Urinary bladder (tissue), 4 donors: ENCODE measurements around the gene GPR12. TPM values are rescaled to one million over a fixed set of nuclear protein-coding genes. Genes with fewer than 3 reads are reported as not detected.
A peak's percentile ranks its signal among the peaks of the same experiment; 100 is the strongest.
"Not testable (repeated sequence)": the region's sequence is repeated elsewhere in the genome, so short reads cannot be mapped to it uniquely, and the experiment has no call there.

Experiments
- DNase-seq: peaks from one replicate; pipeline ENCODE4 v3.0.0-alpha.2; 2015; ENCODE audit errors: extremely low spot score
- H3K27ac ChIP-seq: one replicate; pipeline ENCODE4 v1.5.1; 2013; ENCODE audit warnings: low read depth, mild to moderate bottlenecking, moderate library complexity
- H3K36me3 ChIP-seq: one replicate; pipeline ENCODE4 v1.6.1; 2013; ENCODE audit warnings: mild to moderate bottlenecking, moderate library complexity; ENCODE audit not compliant: insufficient read depth
- H3K4me1 ChIP-seq: one replicate; pipeline ENCODE4 v1.6.1; 2013; ENCODE audit warnings: mild to moderate bottlenecking, moderate library complexity; ENCODE audit not compliant: insufficient read depth
- H3K4me3 ChIP-seq: one replicate; pipeline ENCODE4 v1.5.1; 2013; ENCODE audit warnings: low read depth, low read length
- WGBS: extraction: QIAGEN DNeasy Blood & Tissue Kit; methylation state at CpG from one replicate; pipeline ENCODE4 v1.1.7; 2013; 5-methylcytosine and 5-hydroxymethylcytosine counted together
- polyA plus RNA-seq: library from polyadenylated mRNA; stranded (reverse); fragments of 200-250 nt; gene quantifications from one replicate; pipeline ENCODE4 v1.2.3, GENCODE V29; 2013
- total RNA-seq: library from RNA; depleted of rRNA; stranded (reverse); fragments of >200 nt; gene quantifications from one replicate; pipeline ENCODE4 v1.2.3, GENCODE V29; 2014
- donor health status: healthy with polysubstance abuse.
- donor health status: healthy.

Gene GPR12
- total and polyA plus RNA-seq, 2 donors, result not detected

DNA sequence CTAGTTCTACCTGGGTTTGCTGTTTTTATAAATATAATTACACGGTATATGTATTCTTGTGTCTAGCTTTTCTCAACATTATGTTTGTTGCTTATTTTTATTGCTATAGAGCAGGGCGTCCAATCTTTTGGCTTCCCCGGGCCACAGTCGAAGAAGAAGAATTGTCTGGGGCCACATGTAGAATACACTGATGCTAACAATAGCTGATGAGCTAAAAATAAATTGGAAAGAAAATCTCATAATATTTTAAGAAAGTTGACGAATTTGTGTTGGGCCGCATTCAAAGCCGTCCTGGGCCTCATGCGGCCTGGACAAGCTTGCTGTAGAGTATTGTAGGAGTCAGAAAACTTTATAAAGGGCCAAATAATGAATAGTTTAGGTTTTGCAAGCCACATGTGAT lies 33.9 kb downstream of the GPR12 start:
- WGBS, result 90% methylated on average over 8 of the region's 8 CpGs
- no peaks in the 10 kb centered on the region for H3K36me3 ChIP-seq
- no peaks in the 10 kb centered on the region for H3K4me1 ChIP-seq
- no peak for DNase-seq
- H3K27ac ChIP-seq, result no peak overlapping the region
- no peak overlapping the region for H3K4me3 ChIP-seq

DNA sequence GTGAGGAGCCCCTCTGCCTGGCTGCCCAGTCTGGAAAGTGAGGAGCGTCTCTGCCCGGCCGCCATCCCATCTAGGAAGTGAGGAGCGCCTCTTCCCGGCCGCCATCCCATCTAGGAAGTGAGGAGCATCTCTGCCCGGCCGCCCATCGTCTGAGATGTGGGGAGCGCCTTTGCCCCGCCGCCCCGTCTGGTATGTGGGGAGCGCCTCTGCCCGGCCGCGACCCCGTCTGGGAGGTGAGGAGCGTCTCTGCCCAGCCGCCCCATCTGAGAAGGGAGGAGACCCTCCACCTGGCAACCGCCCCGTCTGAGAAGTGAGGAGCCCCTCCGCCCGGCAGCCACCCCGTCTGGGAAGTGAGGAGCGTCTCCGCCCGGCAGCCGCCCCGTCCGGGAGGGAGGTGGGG lies 37.0 kb downstream of the GPR12 start:
- not testable (repeated sequence) for H3K36me3 ChIP-seq, DNase-seq, H3K27ac ChIP-seq, H3K4me3 ChIP-seq, H3K4me1 ChIP-seq
- WGBS, result 96% methylated on average over 14 of the region's 31 CpGs

DNA sequence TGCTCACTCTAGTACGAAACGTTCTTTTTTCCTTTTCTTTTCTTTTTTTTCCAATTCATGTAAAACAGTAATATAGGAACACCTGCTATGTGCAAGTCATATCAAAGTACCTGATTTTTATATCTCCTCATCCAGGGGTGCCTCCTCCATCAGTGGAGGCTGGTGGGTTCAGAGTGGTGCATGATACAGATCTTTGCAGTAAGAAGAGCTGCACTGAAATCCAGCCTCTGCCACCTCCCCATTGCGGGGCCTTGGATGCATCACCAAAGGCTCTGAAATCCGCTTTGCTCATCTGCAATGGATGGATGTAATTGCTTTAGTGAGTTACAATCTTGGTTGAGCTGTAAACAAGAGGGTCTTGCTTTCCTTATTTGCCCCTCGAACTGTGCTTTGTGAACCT lies 38.3 kb downstream of the GPR12 start:
- Histone ChIP-seq H3K36me3 (no peaks in the 10 kb centered on the region), H3K4me3 (no peak overlapping the region), H3K27ac (no peak overlapping the region), H3K4me1 (no peaks in the 10 kb centered on the region)
- WGBS, result 76% methylated on average over 5 of the region's 5 CpGs
- no peak for DNase-seq

DNA sequence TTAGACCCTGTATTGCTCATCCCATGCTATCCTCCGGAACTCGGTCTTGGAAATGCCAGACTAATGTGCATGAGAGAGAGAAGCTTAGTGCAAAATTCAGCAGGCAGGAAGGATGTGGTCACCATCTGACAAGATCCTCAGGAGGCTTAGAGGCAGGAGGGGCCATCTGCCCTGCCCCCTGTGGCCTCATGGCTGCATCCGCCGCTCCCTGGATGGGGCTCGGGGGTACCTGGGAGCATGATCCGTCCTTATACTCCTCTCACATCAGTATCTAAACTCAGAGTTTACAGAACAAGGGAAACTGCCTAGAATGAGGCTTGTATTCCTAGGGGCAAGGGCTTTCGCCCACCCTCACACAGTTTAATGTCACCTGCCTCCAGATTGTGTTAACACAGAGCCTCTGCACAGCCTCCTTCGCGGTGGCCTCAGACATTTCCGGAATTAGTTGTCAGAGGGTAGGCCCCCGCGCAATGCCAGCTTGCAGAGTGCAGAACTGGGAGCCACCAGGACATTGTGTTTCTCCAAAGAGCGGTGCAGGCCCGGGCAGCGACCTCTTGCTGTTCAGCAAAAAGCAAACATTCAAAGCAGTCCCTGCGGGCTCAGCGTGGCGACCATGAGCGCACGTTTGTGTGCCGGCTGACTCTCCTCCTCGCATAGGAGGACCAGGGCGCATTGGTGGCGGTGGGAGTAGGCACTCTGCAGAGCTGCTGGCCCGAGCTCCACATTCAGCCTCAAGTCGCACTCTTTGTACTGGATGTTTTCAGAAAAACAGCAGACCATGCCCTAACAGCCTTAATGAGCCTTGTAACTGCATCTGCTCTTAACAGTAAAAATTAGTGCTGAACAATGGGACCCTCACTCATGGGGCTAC lies 39.1 kb downstream of the GPR12 start:
- Histone ChIP-seq H3K4me3 (no peak overlapping the region), H3K4me1 (no peaks in the 10 kb centered on the region), H3K36me3 (no peaks in the 10 kb centered on the region), H3K27ac (no peak overlapping the region)
- WGBS, result 70% methylated on average over 26 of the region's 26 CpGs
- no peak for DNase-seq

DNA sequence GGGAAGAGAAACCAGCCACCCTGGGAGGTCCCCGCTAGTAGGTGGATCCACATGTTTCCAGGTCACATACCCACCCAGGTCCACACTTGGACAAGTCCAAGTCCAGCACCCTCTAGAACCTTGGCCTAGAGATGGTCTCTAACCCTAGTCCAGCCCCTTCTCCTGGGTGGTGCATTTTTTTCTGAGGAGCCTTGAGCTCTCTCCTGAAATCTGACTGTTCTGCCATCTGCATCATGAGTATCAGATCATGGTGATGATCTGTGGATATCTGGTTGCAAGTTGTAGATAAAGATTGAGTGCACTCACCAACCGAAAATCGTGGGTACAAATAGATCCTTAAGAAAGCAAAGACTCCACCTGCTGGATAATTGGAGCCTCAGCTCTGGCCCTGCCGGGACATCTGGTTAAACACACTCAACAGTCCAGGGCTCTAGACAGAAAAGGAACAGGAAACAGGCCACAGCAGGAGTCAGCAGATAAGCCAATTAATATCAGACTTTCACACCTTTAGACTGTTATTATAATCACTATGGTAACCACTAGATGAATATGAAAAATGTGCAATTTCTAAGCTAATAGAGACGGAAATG lies 41.1 kb downstream of the GPR12 start:
- no peak overlapping the region for H3K4me3 ChIP-seq
- no peaks in the 10 kb centered on the region for H3K36me3 ChIP-seq
- no peak for DNase-seq
- no peak overlapping the region for H3K27ac ChIP-seq
- no peaks in the 10 kb centered on the region for H3K4me1 ChIP-seq
- 28% methylated on average over 5 of the region's 5 CpGs for WGBS

DNA sequence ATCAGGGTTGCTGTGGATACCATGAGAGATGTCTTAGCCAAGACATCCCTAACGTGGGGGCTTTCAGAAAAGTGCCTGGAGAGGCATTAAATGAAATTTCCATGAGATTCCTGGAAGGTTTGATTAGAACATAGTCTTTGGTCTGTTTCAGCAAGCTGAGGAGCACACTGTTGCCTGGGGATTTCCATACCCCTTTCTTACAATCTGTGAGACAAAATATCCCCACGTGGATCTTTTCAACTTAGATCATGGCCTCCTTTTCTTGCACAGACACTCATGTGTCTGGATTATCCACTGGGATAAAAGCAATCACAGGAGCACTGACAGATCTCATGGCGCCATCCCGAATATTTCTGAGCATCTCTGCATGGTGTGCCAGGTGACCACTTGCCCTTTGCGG lies 41.7 kb downstream of the GPR12 start:
- H3K4me3 ChIP-seq, result no peak overlapping the region
- 77% methylated on average over 5 of the region's 5 CpGs for WGBS
- DNase-seq, result no peak
- no peak overlapping the region for H3K27ac ChIP-seq
- no peaks in the 10 kb centered on the region for H3K36me3 ChIP-seq
- no peaks in the 10 kb centered on the region for H3K4me1 ChIP-seq

DNA sequence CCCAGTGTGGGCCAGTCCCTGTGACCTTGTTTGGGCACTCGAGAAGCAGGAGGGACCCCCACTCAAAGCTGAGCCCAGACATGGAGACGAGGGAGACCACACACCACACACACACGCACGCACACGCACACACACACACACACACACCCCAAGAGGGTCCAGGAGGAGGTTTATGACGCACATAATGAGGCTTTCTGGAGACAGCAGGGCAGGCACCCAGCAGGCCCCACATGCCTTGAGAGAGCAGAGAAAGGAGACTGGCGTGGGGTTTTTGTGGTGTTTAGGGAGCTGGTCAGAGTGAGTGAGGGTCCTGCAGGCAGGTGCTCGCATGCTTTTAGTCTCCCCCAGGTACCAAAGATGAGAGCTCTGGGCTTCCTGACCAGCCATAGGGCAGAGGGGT lies 42.4 kb downstream of the GPR12 start:
- Histone ChIP-seq H3K4me3 (no peak overlapping the region), H3K4me1 (no peaks in the 10 kb centered on the region), H3K27ac (no peak overlapping the region), H3K36me3 (no peaks in the 10 kb centered on the region)
- DNase-seq, result no peak
- 65% methylated on average over 8 of the region's 8 CpGs for WGBS

DNA sequence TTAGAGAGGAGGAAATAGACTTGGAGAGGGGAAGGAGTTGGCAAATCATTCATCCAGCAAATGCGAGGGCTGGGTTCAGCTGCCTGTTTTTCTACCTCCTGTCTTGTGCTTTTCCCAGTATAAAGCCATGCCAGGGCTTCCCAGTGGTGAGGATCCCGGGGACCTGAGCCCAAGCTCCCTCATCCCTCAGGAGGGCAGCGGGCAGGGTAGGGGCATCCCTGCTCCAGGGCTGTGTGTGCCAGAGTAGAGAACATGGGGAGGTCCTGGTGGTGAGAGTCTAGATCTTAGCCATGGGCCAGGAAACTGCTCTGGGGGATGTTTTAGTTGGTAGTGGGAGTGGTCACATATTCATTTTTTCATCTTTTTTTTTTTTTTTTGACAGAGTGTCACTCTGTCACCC lies 43.6 kb downstream of the GPR12 start:
- DNase-seq, result no peak
- no peak overlapping the region for H3K4me3 ChIP-seq
- H3K36me3 ChIP-seq, result no peaks in the 10 kb centered on the region
- H3K27ac ChIP-seq, result no peak overlapping the region
- 92% methylated on average over 3 of the region's 3 CpGs for WGBS
- H3K4me1 ChIP-seq, result no peaks in the 10 kb centered on the region

DNA sequence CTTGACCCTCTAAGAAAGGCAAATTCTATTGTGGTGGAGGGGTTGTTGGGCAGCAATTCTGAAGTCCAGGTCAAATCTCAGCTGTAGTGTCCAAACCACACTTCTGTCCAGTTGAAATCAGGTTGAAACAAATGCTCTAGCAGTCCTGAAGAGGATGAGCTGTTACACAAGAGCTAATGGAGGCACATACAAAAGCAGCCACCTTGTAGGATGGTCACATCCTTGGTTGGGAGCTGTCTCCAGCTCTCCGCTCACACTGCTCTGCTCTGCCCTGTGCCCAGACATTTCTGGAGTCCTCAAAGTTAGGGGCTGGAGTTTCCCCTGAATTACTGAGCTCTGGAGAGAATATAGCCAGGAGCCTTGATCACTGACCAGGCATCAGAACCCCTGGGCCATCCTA lies 47.2 kb downstream of the GPR12 start:
- 98% methylated on average over 1 of the region's 1 CpG for WGBS
- no peak overlapping the region for H3K27ac ChIP-seq
- H3K36me3 ChIP-seq, result no peaks in the 10 kb centered on the region
- H3K4me1 ChIP-seq, result no peaks in the 10 kb centered on the region
- H3K4me3 ChIP-seq, result no peak overlapping the region
- DNase-seq, result no peak

DNA sequence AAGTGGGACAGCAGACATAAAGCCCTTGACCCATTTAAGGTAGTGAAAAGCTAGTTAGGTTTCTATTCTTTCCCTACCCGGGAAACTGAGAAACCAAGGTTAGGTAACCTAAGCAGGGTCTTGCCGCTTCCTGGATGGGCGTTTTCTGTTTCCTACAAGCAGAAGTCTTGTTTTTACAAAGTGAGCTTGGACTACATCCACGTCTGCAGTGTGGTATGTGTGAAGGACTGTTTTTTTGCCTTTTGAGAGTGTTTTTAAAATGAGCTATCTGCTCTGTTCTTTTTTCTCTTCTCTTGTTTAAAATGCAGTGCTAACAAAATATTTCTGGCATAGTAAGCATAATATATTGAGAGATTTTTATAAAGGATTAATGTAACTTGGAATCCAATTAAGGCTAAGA lies 49.4 kb downstream of the GPR12 start:
- Histone ChIP-seq H3K27ac (no peak overlapping the region), H3K4me3 (no peak overlapping the region), H3K36me3 (no peaks in the 10 kb centered on the region), H3K4me1 (no peaks in the 10 kb centered on the region)
- WGBS, result 37% methylated on average over 4 of the region's 4 CpGs
- DNase-seq, result no peak

DNA sequence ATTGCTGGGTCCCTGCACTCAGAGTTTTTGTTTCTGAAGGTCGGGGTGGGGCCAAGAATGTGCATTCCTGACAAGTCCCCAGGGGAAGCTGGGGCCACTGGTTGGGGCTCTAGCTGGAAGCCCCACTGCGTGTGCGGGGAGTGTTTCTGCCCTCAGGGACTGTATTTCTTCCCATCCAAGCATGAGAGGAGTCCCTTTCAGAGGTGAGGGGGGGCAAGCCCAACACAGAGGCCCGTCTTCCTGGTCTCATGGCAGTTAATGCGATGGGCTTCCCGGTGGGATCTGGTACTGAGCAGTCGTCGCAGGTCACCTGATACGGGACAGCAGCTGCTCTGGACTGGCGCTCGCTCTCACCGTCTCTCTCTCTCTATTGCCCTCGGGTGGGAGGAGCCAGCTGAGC lies 50.4 kb downstream of the GPR12 start:
- Histone ChIP-seq H3K27ac (no peak overlapping the region), H3K4me3 (no peak overlapping the region), H3K36me3 (no peaks in the 10 kb centered on the region), H3K4me1 (no peaks in the 10 kb centered on the region)
- DNase-seq, result no peak
- WGBS, result 49% methylated on average over 13 of the region's 13 CpGs

DNA sequence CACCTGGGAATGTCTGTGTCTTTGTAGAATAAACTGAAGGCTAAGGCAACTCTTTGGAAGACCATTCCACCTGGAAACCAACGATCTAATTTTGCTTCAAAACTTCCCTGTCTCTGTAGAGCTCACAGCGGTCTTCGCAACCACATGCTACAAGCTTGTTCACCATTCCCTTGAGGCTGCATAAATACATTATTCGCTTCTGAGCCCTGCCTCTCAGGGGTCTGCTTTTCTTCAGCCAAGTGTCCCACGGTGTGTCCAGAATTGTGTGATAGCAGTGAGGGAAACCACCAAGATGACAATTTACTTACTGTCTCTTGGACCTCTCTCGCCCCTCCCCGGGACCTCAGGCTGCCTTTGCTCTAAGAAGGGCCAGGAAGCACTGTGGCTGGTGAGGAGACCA lies 51.1 kb downstream of the GPR12 start:
- H3K27ac ChIP-seq, result no peak overlapping the region
- DNase-seq, result no peak
- WGBS, result 80% methylated on average over 7 of the region's 7 CpGs
- H3K4me1 ChIP-seq, result no peaks in the 10 kb centered on the region
- H3K36me3 ChIP-seq, result no peaks in the 10 kb centered on the region
- H3K4me3 ChIP-seq, result no peak overlapping the region

DNA sequence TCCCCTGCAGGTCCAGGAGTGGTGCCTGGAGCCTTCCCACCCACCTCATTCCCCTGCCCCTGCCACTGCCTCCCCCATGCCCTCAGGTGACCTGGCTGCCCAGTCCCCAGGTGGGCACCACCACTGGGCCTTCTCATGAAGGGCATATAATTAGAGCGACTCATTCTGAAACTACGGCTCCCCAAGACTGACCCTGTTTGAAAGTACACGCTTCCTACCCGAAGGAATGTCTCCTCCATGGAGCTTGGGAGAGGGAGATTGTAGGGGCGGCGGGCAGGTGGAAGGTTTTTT lies 52.6 kb downstream of the GPR12 start:
- Histone ChIP-seq H3K4me3 (no peak overlapping the region), H3K27ac (no peak overlapping the region), H3K36me3 (no peaks in the 10 kb centered on the region), H3K4me1 (no peaks in the 10 kb centered on the region)
- 82% methylated on average over 6 of the region's 6 CpGs for WGBS
- DNase-seq, result no peak

DNA sequence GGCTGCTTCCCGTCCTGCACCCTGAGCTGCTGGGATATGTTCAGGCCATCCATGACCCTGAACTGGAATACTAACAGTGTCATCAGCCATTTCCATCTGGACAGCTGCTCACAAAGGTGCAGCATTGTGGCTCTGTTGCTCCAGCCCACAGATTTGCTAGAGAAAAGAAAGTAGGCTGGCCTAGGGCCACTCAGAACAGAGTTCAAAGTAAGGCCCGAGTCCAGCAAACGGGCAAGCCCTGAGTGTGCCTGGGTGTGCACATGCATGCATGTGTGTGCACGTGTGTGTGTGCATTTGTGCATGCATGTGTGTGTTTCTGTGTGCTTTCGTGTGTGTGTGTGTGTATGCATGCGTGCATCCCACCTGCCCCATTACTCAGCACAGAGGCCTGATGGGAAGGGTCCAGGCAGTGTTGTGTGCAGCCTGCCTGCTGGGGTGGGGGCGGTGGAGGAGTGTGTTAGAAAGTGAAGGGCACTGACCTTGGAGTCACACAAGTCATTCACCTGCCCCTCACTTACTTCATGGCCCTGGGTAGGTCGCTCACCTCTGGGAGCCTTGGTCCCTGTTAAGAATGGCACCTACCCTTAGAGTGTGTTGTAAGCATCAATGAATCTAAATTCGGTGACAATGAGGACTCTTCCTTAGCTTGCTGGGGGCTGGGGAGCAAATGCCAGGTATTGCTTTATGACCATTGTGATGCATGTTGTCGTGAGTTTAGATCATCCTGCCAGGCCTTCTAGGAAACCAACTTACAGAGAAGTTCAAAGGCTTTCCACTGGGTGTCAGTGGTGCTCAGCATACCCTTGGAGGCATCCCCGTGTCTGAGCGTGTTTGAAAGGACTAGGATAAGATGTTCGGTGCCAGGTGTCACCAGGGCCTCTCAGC lies 53.2 kb downstream of the GPR12 start:
- no peaks in the 10 kb centered on the region for H3K36me3 ChIP-seq
- no peak overlapping the region for H3K4me3 ChIP-seq
- H3K27ac ChIP-seq, result no peak overlapping the region
- DNase-seq, result peak; percentile 18
- H3K4me1 ChIP-seq, result no peaks in the 10 kb centered on the region
- WGBS, result 48% methylated on average over 13 of the region's 13 CpGs
